ENCODE data around the gene CRYBB1.
A peak's percentile ranks its signal among the peaks of the same experiment; 100 is the strongest.

CRYBB1 gene

DNA sequence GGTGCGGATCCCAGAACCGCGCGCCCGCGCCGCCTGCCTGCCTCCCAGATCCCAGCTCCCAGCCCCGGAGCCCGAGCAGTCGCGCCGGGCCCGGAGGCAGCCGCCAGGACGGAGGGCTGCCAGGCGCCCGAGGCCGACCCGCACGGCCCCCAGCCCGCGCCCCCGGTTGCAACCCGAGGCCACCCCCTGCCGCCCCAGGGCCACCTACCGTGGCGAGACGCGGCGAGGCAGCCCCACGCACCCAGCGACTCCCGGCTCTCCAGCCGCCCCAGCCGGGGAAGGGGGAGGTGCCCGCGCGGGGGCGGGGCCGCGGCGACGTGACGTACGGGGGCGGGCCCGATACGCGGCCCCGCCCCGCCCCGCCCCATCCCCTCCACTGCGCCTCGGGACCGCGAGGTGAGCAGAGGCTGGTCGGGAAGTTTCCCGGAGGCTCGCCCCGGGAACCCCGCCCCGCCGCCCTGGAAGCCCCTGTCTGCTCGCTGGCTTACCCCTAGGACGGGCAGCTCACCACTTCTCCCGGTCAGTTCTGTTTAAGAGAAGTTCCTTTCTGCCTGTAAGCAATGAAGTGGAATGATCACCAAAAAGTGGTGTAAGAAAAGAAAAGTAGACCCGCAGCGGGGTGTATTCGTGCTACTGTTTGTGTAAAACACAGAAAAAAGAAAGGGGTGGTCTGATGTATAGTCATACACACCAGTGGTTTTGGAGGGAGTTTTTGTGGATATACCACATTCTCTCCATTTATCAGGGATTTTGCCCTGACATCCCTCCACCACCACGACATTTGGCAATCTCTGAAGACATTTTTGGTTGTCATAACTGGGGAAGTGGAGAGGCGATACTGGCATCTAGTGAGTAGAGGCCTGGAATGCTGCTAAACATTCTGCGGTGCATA, 27.7 kb downstream of the CRYBB1 start, which contains the start of gene TPST2:
Gene TPST2 (minus strand): TSS at position 288 of the 892 bp plus-strand sequence. CDS start 48,502 bp downstream, outside the sequence.
- Histone ChIP-seq H3K36me3 (ENCODE audit: control insufficient read depth, insufficient read depth, low read length) (peaks cover 2% of the 10 kb centered on the region), H3K27me3 (replicated peaks; ENCODE audit: control insufficient read depth, insufficient read depth, low read length) (no peaks in the 10 kb centered on the region), H3K4me3 (replicated peaks; ENCODE audit: low read depth, low read length) (peak within 1 kb of the TSS; percentile 91)
- TF ChIP-seq, protein P1, sequence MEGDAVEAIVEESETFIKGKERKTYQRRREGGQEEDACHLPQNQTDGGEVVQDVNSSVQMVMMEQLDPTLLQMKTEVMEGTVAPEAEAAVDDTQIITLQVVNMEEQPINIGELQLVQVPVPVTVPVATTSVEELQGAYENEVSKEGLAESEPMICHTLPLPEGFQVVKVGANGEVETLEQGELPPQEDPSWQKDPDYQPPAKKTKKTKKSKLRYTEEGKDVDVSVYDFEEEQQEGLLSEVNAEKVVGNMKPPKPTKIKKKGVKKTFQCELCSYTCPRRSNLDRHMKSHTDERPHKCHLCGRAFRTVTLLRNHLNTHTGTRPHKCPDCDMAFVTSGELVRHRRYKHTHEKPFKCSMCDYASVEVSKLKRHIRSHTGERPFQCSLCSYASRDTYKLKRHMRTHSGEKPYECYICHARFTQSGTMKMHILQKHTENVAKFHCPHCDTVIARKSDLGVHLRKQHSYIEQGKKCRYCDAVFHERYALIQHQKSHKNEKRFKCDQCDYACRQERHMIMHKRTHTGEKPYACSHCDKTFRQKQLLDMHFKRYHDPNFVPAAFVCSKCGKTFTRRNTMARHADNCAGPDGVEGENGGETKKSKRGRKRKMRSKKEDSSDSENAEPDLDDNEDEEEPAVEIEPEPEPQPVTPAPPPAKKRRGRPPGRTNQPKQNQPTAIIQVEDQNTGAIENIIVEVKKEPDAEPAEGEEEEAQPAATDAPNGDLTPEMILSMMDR (IDR thresholded peaks at IDR 0.05; ENCODE audit: insufficient read depth, low read length, poor library complexity, severe bottlenecking) = no peak
- peak; percentile 85 for DNase-seq (ENCODE audit: extremely low read depth, insufficient read length)

DNA sequence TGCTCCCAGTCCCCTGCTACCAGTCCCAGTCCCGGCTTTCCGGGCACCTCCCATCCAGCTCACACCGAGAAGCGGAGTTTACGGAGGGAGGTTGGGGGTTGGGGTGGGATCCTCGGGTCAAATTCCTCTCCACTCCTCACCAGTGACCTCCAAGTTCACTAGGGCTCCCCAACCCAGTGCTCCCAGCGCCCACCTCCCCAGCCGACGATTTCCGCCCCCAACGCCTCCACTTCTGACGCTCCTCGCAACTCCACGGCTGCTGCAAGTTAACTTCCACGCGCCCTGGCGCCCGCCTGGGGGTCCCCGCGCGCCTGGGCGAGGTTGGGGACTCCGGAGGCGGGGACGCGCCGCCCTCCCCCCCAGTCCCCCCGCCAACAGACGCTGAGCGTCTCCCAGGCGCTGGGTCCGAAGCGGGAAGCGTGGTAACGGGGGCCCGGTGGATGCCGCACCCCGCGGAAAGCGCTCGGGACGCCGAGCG, 28.4 kb downstream of the CRYBB1 start:
- DNase-seq (ENCODE audit: extremely low read depth, insufficient read length) = peak; percentile 43
- H3K4me3 ChIP-seq (replicated peaks; ENCODE audit: low read depth, low read length) = peak overlapping the region; percentile 91
- H3K27me3 ChIP-seq (replicated peaks; ENCODE audit: control insufficient read depth, insufficient read depth, low read length) = no peaks in the 10 kb centered on the region
- TF ChIP-seq, protein P1 (IDR thresholded peaks at IDR 0.05; ENCODE audit: insufficient read depth, low read length, poor library complexity, severe bottlenecking) = no peak
- peaks cover 2% of the 10 kb centered on the region for H3K36me3 ChIP-seq (ENCODE audit: control insufficient read depth, insufficient read depth, low read length)

GRCh38 chr22:26588729-26589366, 29.0 kb downstream of the CRYBB1 start:
- DNase-seq (ENCODE audit: extremely low read depth, insufficient read length) = no peak
- Histone ChIP-seq H3K4me3 (replicated peaks; ENCODE audit: low read depth, low read length) (peak overlapping the region; percentile 91), H3K36me3 (ENCODE audit: control insufficient read depth, insufficient read depth, low read length) (peaks cover 2% of the 10 kb centered on the region), H3K27me3 (replicated peaks; ENCODE audit: control insufficient read depth, insufficient read depth, low read length) (no peaks in the 10 kb centered on the region)
- TF ChIP-seq, protein P1 (IDR thresholded peaks at IDR 0.05; ENCODE audit: insufficient read depth, low read length, poor library complexity, severe bottlenecking) = no peak

GRCh38 chr22:26587991-26588613, 29.7 kb downstream of the CRYBB1 start:
- H3K27me3 ChIP-seq (replicated peaks; ENCODE audit: control insufficient read depth, insufficient read depth, low read length) = no peaks in the 10 kb centered on the region
- no peak for DNase-seq (ENCODE audit: extremely low read depth, insufficient read length)
- TF ChIP-seq, protein P1 (IDR thresholded peaks at IDR 0.05; ENCODE audit: insufficient read depth, low read length, poor library complexity, severe bottlenecking) = no peak
- peaks cover 2% of the 10 kb centered on the region for H3K36me3 ChIP-seq (ENCODE audit: control insufficient read depth, insufficient read depth, low read length)
- no peak overlapping the region for H3K4me3 ChIP-seq (replicated peaks; ENCODE audit: low read depth, low read length)

- TF ChIP-seq, protein P1 (IDR thresholded peaks at IDR 0.05; ENCODE audit: insufficient read depth, low read length, poor library complexity, severe bottlenecking) = no peak
- H3K4me3 ChIP-seq (replicated peaks; ENCODE audit: low read depth, low read length) = no peak overlapping the region
Measured at GRCh38 chr22:26586556-26587325, 31.1 kb downstream of the CRYBB1 start.

More at GRCh38 chr22:26586556-26587325, 31.1 kb downstream of the CRYBB1 start:
- no peaks in the 10 kb centered on the region for H3K27me3 ChIP-seq (replicated peaks; ENCODE audit: control insufficient read depth, insufficient read depth, low read length)
- no peak for DNase-seq (ENCODE audit: extremely low read depth, insufficient read length)
- peaks cover 2% of the 10 kb centered on the region for H3K36me3 ChIP-seq (ENCODE audit: control insufficient read depth, insufficient read depth, low read length)
